ENCODE data around the gene RUVBL2. TPM values are rescaled to one million over a fixed set of nuclear protein-coding genes. Genes with fewer than 3 reads are reported as not detected.

The RUVBL2 gene
- total RNA-seq, 1 experiment from 2014 or later, result 227 TPM

DNA sequence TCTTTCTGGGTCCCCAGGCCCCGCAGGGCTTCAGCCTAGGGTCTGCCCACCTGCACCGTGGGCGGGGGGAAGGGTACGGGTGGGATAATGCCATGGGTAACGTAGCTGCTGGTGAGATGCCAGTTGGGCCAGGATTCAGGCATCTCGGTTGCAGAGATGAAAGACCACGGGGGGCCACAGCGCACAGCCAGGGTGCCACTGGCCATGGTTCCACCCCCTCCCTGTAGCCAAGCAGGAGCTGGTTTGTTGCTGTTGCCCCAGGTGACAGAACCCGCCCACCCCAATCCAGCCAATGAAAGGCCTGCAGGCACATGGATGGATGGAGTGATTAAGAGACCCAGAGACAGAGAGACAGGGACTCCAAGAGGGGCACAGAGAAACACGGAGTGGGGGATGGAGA lies 64.9 kb downstream of the RUVBL2 start:
- Histone ChIP-seq H3K36me3 (ENCODE audit: insufficient read depth, low read length, poor library complexity, severe bottlenecking) (no peaks in the 10 kb centered on the region), H3K9me3 (ENCODE audit: low read depth, low read length, poor library complexity, severe bottlenecking) (no peaks in the 10 kb centered on the region), H3K4me1 (ENCODE audit: insufficient read depth, low read length, poor library complexity, severe bottlenecking) (peaks cover 7% of the 10 kb centered on the region), H3K27ac (ENCODE audit: low read depth, low read length, poor library complexity, severe bottlenecking) (no peak overlapping the region), H3K27me3 (replicated peaks; ENCODE audit: insufficient read depth, low read depth, low read length, poor library complexity) (no peaks in the 10 kb centered on the region), H3K4me3 (ENCODE audit: low read depth, low read length, poor library complexity, severe bottlenecking) (no peak overlapping the region)
- intact Hi-C loops (cut with micrococcal nuclease; ENCODE audit: unreplicated experiment), result no loop called here
- POLR2A ChIA-PET (ENCODE audit: low non-redundant PET), result no interaction called here
- DNase-seq (ENCODE audit: low spot score), result peak; percentile 54
- no TSS peak for BruUV-seq (replicated peaks)
- CTCF ChIA-PET, result no interaction called here
- TF ChIP-seq, protein P1, sequence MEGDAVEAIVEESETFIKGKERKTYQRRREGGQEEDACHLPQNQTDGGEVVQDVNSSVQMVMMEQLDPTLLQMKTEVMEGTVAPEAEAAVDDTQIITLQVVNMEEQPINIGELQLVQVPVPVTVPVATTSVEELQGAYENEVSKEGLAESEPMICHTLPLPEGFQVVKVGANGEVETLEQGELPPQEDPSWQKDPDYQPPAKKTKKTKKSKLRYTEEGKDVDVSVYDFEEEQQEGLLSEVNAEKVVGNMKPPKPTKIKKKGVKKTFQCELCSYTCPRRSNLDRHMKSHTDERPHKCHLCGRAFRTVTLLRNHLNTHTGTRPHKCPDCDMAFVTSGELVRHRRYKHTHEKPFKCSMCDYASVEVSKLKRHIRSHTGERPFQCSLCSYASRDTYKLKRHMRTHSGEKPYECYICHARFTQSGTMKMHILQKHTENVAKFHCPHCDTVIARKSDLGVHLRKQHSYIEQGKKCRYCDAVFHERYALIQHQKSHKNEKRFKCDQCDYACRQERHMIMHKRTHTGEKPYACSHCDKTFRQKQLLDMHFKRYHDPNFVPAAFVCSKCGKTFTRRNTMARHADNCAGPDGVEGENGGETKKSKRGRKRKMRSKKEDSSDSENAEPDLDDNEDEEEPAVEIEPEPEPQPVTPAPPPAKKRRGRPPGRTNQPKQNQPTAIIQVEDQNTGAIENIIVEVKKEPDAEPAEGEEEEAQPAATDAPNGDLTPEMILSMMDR (conservative IDR thresholded peaks at IDR 0.05; ENCODE audit: low read depth, low read length), result no peak
- no peak for TF ChIP-seq EZH2 (IDR thresholded peaks at IDR 0.05; ENCODE audit: borderline replicate concordance, low read depth, low read length, poor library complexity, severe bottlenecking)

DNA sequence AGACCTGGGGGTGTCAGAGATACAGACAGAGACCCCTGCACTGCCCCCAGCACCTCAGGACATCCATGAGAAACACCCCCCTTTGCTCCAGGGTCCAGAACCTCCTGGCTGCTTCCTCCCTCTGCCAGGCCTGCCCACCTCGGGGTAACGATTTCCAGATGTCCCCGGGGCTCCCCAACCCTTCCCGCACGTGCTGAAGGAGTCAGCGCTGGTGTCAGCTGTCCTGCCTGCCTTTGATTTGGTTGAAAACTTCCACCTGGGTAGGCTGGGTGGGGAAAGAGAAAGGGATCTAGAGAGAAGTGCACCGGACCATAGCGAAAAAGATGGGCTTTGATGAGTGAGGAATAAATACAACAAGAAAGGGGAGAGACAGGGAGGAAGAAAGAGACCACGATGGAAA lies 65.4 kb downstream of the RUVBL2 start:
- ChIA-PET POLR2A (ENCODE audit: low non-redundant PET) (no interaction called here), CTCF (interaction anchor here (0.6 kb wide), 1 partner anchor 37 kb away, joined by 7 read pairs; no protein-coding TSS in a partner anchor)
- Histone ChIP-seq H3K9me3 (ENCODE audit: low read depth, low read length, poor library complexity, severe bottlenecking) (no peaks in the 10 kb centered on the region), H3K27me3 (replicated peaks; ENCODE audit: insufficient read depth, low read depth, low read length, poor library complexity) (no peaks in the 10 kb centered on the region), H3K36me3 (ENCODE audit: insufficient read depth, low read length, poor library complexity, severe bottlenecking) (no peaks in the 10 kb centered on the region), H3K4me3 (ENCODE audit: low read depth, low read length, poor library complexity, severe bottlenecking) (no peak overlapping the region), H3K4me1 (ENCODE audit: insufficient read depth, low read length, poor library complexity, severe bottlenecking) (peaks cover 7% of the 10 kb centered on the region), H3K27ac (ENCODE audit: low read depth, low read length, poor library complexity, severe bottlenecking) (no peak overlapping the region)
- intact Hi-C loops (cut with micrococcal nuclease; ENCODE audit: unreplicated experiment), result no loop called here
- DNase-seq (ENCODE audit: low spot score), result no peak
- BruUV-seq (replicated peaks), result no TSS peak
- TF ChIP-seq EZH2 (IDR thresholded peaks at IDR 0.05; ENCODE audit: borderline replicate concordance, low read depth, low read length, poor library complexity, severe bottlenecking), result no peak

DNA sequence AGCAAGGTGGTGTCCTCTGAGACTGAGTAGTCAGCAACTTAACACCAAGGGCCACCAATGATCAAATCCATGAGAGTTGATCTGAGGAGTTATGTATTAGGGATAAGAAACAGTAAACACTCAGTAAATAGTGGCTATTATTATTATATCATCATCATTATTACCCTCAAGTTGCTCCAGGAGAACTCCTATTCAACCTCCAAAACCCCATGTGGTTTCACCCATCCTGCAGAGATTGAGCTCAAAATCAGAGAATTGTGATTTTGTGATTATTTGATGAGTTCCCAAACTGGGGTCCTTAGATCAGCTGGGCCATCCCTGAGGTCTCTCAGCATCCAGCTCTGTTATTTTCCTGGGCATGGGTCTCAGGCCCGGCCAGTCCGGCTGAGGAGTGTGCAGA lies 67.3 kb downstream of the RUVBL2 start:
- POLR2A ChIA-PET (ENCODE audit: low non-redundant PET), result interaction anchor here (0.6 kb wide), 1 partner anchor 35 kb away, joined by 3 read pairs; no protein-coding TSS in a partner anchor
- H3K27me3 ChIP-seq (replicated peaks; ENCODE audit: insufficient read depth, low read depth, low read length, poor library complexity), result no peaks in the 10 kb centered on the region
- no TSS peak for BruUV-seq (replicated peaks)
- intact Hi-C loops (cut with micrococcal nuclease; ENCODE audit: unreplicated experiment), result no loop called here
- TF ChIP-seq, protein P1 (conservative IDR thresholded peaks at IDR 0.05; ENCODE audit: low read depth, low read length), result no peak
- no peak for TF ChIP-seq EZH2 (IDR thresholded peaks at IDR 0.05; ENCODE audit: borderline replicate concordance, low read depth, low read length, poor library complexity, severe bottlenecking)
- H3K4me3 ChIP-seq (ENCODE audit: low read depth, low read length, poor library complexity, severe bottlenecking), result no peak overlapping the region
- CTCF ChIA-PET, result no interaction called here
- H3K9me3 ChIP-seq (ENCODE audit: low read depth, low read length, poor library complexity, severe bottlenecking), result no peaks in the 10 kb centered on the region
- no peak for DNase-seq (ENCODE audit: low spot score)
- peaks cover 15% of the 10 kb centered on the region for H3K4me1 ChIP-seq (ENCODE audit: insufficient read depth, low read length, poor library complexity, severe bottlenecking)
- H3K36me3 ChIP-seq (ENCODE audit: insufficient read depth, low read length, poor library complexity, severe bottlenecking), result no peaks in the 10 kb centered on the region
- no peak overlapping the region for H3K27ac ChIP-seq (ENCODE audit: low read depth, low read length, poor library complexity, severe bottlenecking)

DNA sequence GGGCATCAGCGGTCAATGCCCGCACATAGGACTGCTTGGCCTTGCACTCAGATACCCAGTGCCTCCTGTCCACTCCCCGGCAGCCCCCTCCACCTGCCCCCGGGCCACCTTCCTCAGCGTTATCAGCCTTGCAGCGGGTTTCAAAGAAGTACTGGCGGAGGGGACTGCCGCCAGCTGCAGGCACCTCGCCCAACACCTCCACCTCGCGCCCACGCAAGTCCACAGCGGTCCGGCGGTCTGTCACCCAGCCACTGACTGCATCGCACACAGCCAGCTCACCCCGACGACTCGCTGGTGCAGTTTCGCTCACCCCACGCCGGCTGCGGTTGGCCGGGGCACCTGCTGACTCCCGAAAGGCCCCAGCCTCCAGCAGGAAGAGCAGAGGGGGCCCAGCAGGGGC lies 67.8 kb downstream of the RUVBL2 start:
- BruUV-seq (replicated peaks), result no TSS peak
- H3K4me1 ChIP-seq (ENCODE audit: insufficient read depth, low read length, poor library complexity, severe bottlenecking), result peaks cover 13% of the 10 kb centered on the region
- H3K4me3 ChIP-seq (ENCODE audit: low read depth, low read length, poor library complexity, severe bottlenecking), result no peak overlapping the region
- ChIA-PET POLR2A (ENCODE audit: low non-redundant PET) (no interaction called here), CTCF (no interaction called here)
- H3K36me3 ChIP-seq (ENCODE audit: insufficient read depth, low read length, poor library complexity, severe bottlenecking), result no peaks in the 10 kb centered on the region
- H3K9me3 ChIP-seq (ENCODE audit: low read depth, low read length, poor library complexity, severe bottlenecking), result no peaks in the 10 kb centered on the region
- no peak overlapping the region for H3K27ac ChIP-seq (ENCODE audit: low read depth, low read length, poor library complexity, severe bottlenecking)
- intact Hi-C loops (cut with micrococcal nuclease; ENCODE audit: unreplicated experiment), result no loop called here
- TF ChIP-seq, protein P1 (conservative IDR thresholded peaks at IDR 0.05; ENCODE audit: low read depth, low read length), result no peak
- no peak for TF ChIP-seq EZH2 (IDR thresholded peaks at IDR 0.05; ENCODE audit: borderline replicate concordance, low read depth, low read length, poor library complexity, severe bottlenecking)
- H3K27me3 ChIP-seq (replicated peaks; ENCODE audit: insufficient read depth, low read depth, low read length, poor library complexity), result no peaks in the 10 kb centered on the region
- no peak for DNase-seq (ENCODE audit: low spot score)
